ENCODE data around the gene BTN2A1. TPM values are rescaled to one million over a fixed set of nuclear protein-coding genes. Genes with fewer than 3 reads are reported as not detected.

The BTN2A1 gene
- polyA plus RNA-seq (2012; ENCODE audit: insufficient read length, low read depth), result 28.3 TPM

DNA sequence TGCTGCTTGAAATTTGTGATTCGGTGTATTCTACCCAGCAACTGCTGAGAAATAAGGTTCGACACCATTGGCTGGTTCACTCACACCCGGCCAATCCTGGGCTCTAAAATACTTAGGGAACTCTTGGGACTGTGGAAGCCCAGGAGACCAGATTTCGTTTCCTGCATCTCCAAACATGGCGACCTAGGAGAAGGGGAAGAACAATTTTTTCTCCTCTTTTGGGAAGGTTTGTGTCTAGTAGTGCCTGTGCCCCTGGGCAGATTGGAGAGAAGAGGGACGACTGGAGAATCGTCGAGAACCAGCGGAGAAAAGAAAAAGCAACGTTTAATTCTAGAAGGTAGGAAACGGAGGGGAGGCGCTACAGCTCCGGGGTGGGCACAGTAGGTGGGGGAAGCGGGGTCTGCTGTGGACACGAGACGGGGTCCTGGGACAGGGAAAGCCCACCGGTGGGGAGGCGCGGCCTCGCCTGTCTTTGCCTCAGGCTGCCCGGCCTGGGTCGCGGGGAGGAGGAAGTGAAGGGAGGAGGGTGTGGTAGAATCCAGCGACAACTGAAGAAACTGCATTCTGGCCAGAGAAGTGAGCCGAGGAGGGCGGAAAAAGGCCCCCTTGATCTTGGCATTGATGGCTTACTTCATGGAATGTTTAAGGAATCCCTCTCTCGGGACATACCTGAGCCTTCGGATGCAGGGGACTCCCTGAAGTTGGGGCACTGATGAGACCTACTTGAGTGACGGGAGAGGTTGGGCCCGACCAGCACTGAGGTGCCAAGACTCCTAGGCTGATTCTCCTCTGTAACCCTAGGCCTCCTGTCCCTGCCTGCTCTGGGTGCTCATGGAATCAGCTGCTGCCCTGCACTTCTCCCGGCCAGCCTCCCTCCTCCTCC, at the start of gene BTN2A1:
TSS of gene BTN2A1 (plus strand) at position 150 of the 883 bp plus-strand sequence. CDS start at position 832, 682 bp downstream.
- TF ChIP-seq, protein P1, sequence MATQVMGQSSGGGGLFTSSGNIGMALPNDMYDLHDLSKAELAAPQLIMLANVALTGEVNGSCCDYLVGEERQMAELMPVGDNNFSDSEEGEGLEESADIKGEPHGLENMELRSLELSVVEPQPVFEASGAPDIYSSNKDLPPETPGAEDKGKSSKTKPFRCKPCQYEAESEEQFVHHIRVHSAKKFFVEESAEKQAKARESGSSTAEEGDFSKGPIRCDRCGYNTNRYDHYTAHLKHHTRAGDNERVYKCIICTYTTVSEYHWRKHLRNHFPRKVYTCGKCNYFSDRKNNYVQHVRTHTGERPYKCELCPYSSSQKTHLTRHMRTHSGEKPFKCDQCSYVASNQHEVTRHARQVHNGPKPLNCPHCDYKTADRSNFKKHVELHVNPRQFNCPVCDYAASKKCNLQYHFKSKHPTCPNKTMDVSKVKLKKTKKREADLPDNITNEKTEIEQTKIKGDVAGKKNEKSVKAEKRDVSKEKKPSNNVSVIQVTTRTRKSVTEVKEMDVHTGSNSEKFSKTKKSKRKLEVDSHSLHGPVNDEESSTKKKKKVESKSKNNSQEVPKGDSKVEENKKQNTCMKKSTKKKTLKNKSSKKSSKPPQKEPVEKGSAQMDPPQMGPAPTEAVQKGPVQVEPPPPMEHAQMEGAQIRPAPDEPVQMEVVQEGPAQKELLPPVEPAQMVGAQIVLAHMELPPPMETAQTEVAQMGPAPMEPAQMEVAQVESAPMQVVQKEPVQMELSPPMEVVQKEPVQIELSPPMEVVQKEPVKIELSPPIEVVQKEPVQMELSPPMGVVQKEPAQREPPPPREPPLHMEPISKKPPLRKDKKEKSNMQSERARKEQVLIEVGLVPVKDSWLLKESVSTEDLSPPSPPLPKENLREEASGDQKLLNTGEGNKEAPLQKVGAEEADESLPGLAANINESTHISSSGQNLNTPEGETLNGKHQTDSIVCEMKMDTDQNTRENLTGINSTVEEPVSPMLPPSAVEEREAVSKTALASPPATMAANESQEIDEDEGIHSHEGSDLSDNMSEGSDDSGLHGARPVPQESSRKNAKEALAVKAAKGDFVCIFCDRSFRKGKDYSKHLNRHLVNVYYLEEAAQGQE (IDR thresholded peaks at IDR 0.05; ENCODE audit: insufficient read depth in 1 of 2, low read depth in 2 of 2, low read length in 2 of 2), result no peak
- TF ChIP-seq TAF1 (IDR thresholded peaks at IDR 0.05; ENCODE audit: borderline replicate concordance, insufficient read depth, low read length) (peak; percentile 49; the same call in 1 of the 2 replicates), FOXP2 (optimal IDR thresholded peaks at IDR 0.05; ENCODE audit: borderline replicate concordance, extremely low read depth, extremely low read length, insufficient read depth) (no peak), POLR2AphosphoS5 (IDR thresholded peaks at IDR 0.05; ENCODE audit: low read depth, low read length) (peak; percentile 69), SIN3A (IDR thresholded peaks at IDR 0.05; ENCODE audit: borderline replicate concordance, insufficient read depth, low read length) (peak; percentile 73; the same call in 1 of the 2 replicates)

DNA sequence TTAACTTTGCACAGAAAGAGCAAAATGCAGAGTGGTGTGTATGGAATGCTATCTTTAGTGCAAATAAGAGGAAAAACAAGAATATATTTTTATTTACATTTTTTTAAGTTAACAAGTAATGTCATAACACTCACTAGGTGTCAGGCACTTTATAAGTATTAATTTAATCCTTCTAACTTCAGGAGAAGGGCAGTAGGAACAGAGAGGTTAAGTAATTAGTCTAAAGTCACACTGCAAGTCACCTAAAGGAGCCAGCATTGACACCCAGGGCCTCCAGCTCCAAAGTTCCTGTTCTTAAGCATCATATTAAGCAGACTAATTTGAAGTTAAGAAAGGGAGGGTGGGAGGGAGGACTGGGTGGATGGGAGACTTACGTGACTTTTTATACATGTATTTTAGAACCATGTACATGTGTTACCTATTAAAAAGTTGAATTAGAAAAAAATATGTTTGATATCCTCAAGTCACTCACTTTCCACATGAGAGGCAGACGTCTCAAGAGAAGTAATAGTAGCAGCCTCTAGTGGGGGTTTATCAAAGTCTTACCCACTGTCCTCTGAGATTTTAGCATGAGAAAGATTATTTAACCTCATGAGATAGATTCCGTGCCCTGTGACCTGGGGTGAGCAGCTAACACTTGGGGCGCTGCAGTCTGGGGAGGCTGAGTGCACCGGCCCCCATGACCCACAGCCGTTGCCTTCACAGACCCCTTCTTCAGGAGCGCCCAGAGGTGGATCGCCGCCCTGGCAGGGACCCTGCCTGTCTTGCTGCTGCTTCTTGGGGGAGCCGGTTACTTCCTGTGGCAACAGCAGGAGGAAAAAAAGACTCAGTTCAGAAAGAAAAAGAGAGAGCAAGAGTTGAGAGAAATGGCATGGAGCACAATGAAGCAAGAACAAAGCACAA, 48.7 kb upstream of the BTN2A1 start:
- TF ChIP-seq POLR2AphosphoS5 (IDR thresholded peaks at IDR 0.05; ENCODE audit: low read depth, low read length), result no peak
- no peak for TF ChIP-seq FOXP2 (optimal IDR thresholded peaks at IDR 0.05; ENCODE audit: borderline replicate concordance, extremely low read depth, extremely low read length, insufficient read depth)

DNA sequence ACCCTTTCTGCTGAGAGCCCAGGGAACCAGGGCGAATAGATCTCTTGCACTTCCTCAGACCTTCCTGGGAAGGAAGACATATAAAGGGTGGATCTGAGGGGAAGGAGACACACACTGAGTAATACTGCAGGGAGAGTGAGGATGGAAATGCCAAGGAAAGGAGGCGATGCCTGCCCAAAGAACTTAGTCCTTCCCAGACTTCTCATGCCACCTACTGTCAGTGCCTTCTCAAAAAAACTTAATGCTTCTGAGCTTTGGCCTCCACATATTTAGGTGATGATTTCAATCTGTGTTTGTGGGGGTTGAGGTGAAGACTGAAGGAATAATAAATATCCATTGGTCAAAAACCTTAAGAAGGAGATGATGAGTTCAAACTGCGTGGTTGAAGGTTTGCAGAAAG, 46.0 kb upstream of the BTN2A1 start:
- TF ChIP-seq FOXP2 (optimal IDR thresholded peaks at IDR 0.05; ENCODE audit: borderline replicate concordance, extremely low read depth, extremely low read length, insufficient read depth) (no peak), SIN3A (IDR thresholded peaks at IDR 0.05; ENCODE audit: borderline replicate concordance, insufficient read depth, low read length) (no peak), POLR2AphosphoS5 (IDR thresholded peaks at IDR 0.05; ENCODE audit: low read depth, low read length) (no peak), TAF1 (IDR thresholded peaks at IDR 0.05; ENCODE audit: borderline replicate concordance, insufficient read depth, low read length) (no peak)
- TF ChIP-seq, protein P1 (IDR thresholded peaks at IDR 0.05; ENCODE audit: insufficient read depth in 1 of 2, low read depth in 2 of 2, low read length in 2 of 2), result no peak

DNA sequence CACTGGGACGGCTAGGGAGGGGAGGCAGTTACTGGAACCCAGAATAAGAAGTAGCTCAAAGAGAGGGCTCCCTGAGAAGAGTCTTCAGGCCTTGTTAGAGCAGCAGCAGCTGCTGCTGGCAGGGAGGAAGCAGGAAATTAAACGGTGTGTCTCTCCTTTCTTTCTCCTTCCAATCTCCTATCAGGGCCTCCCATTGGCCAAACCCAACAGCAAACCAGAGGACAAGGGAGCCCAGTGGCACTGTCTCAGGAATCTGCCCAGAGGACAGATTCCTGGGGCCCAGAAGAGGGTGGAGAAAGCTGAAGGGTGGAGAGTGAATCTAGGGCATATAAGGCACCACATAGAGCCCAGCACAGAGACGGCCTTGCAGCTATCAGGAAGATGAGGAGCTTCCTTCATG, 45.5 kb upstream of the BTN2A1 start:
- TF ChIP-seq, protein P1 (IDR thresholded peaks at IDR 0.05; ENCODE audit: insufficient read depth in 1 of 2, low read depth in 2 of 2, low read length in 2 of 2), result no peak
- no peak for TF ChIP-seq SIN3A (IDR thresholded peaks at IDR 0.05; ENCODE audit: borderline replicate concordance, insufficient read depth, low read length)
- no peak for TF ChIP-seq POLR2AphosphoS5 (IDR thresholded peaks at IDR 0.05; ENCODE audit: low read depth, low read length)
- TF ChIP-seq TAF1 (IDR thresholded peaks at IDR 0.05; ENCODE audit: borderline replicate concordance, insufficient read depth, low read length), result no peak

DNA sequence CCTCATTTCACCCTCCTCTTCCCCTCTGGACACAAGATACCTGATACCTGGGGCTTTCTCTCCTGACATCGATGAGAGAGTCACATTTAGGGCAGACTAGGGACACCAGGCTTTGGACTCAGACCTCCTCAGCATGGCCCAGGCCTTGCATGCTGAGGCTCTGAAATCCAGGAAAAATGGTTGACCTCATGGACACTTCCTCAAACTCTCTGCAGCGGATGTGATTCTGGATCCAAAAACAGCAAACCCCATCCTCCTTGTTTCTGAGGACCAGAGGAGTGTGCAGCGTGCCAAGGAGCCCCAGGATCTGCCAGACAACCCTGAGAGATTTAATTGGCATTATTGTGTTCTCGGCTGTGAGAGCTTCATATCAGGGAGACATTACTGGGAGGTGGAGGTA, 44.8 kb upstream of the BTN2A1 start:
- no peak for TF ChIP-seq POLR2AphosphoS5 (IDR thresholded peaks at IDR 0.05; ENCODE audit: low read depth, low read length)
